GM12874 (cell line): Measurements from ENCODE around the gene AP1M1.

ENCODE experiments used
- TF ChIP-seq, protein P1 (sequence below): IDR thresholded peaks from 2 replicates; pipeline ENCODE4 v1.5.1; 2011; ENCODE audit warnings: low read depth, mild to moderate bottlenecking, control low read depth, low read length, moderate library complexity; ENCODE audit not compliant: insufficient read depth

The AP1M1 gene

DNA sequence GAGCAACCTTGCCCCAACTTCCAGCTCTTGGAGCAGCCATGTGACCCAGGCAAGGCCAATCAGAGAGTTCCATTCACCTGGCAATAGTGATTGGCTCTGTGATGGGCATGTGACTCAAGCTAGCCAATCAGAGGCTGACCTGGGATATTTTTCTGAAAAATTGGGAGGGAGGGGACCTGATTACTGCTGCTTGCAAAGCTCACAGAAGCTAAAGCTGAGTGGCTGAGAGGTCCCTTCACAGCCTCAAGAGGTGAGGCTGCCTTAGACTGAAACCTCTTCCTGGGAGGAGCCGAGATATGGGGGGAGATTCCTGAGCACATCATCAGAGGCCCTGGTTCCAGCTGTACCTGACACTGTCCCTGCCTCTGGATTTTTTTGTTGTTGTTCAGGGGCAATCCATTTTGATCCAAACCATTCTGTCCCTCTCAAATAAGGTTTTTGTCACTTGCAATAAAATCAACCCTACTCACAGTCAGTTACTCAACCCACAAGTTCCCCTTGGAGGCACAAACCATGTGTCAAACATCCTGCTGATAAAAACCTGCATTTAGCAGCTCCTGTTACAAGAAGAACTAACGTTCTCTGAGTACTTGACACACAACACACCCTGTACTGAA is 29.1 kb upstream of the AP1M1 start:
- TF ChIP-seq, protein P1, sequence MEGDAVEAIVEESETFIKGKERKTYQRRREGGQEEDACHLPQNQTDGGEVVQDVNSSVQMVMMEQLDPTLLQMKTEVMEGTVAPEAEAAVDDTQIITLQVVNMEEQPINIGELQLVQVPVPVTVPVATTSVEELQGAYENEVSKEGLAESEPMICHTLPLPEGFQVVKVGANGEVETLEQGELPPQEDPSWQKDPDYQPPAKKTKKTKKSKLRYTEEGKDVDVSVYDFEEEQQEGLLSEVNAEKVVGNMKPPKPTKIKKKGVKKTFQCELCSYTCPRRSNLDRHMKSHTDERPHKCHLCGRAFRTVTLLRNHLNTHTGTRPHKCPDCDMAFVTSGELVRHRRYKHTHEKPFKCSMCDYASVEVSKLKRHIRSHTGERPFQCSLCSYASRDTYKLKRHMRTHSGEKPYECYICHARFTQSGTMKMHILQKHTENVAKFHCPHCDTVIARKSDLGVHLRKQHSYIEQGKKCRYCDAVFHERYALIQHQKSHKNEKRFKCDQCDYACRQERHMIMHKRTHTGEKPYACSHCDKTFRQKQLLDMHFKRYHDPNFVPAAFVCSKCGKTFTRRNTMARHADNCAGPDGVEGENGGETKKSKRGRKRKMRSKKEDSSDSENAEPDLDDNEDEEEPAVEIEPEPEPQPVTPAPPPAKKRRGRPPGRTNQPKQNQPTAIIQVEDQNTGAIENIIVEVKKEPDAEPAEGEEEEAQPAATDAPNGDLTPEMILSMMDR: no peak

DNA sequence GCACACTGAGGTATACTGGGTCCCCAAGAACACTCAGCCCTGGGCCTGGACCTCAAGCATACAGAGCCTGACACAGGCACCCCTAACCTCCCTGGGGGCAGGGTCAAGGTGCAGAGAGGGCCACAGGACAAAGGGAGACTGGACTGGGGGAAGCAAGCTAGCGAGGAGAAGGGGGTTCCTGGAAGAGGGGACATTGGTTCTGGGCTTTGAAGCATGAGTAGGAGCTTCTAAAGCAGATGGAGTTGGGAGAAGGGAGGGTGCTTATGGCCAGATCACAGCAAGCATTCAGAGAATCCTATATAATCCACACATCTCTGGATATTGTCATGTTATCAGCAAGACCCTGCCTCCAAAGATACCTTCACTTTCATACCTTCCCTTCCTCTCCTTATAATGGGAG is 27.6 kb upstream of the AP1M1 start:
- TF ChIP-seq, protein P1: no peak

DNA sequence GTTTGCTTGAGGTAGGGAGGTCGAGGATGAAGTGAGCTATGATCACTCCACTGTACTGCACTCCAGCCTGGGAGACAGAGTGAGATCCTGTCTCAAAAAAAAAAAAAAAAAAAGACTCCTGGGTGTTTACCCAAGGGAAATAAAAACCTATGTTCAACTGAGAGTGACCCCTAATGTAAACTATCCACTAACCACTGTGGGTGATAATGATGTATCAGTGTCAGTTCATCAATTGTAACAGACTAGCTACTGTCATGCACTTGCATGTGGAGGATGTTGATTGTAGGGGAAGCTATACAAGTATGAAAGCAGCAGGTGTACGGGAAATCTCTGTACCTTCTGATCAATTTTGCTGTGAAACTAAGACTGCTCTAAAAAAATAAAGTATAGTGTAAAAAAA is 21.8 kb upstream of the AP1M1 start:
- TF ChIP-seq, protein P1: no peak

DNA sequence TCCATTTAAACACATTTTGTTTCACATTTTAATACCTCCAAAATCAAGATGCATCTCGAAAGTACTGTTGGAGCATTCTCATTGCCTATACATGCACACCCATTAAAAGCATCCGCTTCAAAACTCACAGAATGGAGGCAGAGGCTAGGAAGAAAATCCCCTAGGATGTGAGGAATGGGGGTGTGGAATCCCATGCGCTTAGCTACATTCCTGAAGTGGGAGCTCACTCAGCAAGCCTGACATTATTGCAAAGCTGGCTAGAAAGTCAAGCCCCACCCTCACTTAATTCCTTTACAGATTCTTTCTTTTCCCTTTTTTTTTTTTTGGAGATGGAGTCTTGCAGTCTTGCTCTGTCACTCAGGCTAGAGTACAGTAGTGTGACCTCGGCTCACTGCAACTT is 17.1 kb upstream of the AP1M1 start:
- TF ChIP-seq, protein P1: no peak

DNA sequence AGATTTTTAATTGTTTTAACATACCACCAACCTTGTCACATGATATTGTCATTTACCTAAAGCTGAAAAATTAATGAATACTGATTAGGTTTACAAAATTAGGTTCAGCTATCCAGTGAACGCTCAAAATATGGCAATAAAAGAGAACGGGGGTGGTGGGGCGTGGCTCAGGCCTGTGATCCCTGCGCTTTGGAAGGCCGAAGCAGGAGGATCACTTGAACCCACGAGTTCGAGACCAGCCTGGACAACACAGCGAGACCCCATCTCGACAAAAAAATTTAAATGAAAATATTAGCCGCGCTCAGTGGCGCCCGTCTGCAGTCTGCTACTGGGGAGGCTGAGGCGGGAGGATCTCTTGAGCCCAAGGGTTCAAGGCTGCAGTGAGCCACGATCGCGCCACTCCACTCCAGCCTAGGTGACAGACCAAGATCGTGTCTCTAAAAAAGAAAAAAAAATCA is 13.0 kb upstream of the AP1M1 start:
- TF ChIP-seq, protein P1: no peak

DNA sequence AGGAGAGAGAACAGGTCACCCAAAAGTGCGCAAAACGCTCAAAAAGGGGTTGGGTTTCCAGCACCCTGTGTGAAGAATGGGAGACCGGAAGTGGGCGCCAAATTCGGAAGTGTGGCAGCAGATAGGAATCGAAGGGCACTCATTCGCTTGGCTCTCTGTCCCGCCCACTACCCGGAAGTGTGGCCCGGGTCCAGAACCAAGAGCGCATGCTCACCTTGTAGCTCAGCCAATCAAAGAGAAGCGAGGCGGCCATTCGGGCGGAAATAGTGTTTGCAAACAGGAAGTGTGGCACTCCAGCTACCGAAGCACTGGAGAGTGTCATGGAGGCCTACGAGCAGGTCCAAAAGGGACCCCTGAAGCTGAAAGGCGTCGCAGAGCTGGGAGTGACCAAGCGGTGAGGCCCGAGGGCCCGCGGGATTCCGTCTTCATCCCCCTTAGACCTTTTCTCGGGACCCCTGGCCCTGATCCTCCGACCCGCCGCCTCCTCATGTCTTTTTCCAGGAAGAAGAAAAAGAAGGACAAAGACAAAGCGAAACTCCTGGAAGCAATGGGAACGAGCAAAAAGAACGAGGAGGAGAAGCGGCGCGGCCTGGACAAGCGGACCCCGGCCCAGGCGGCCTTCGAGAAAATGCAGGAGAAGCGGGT is 12.5 kb upstream of the AP1M1 start, which contains the start of gene FAM32A:
Gene FAM32A, plus strand, starts transcription at position 288 of the 645 bp plus-strand sequence. Its CDS starts 33 bp downstream, at position 321.
- TF ChIP-seq, protein P1: no peak

DNA sequence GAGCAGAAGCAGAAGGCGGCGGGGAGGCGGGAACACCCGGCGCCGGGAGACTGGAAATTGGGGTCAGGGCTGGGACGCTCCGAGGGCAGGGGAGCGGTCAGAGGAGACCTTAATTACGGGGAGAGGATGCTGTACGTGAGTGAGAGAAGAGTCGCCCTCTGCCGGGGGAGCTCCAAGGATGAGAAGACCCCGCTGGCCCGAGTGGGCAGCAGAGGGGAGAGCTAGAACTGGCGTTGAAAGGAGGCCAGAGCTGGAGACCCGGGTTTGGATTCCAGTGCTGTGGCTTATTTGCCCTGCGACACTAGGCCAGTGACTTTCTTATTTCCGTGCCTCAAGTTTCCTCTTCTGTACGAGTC is 12.0 kb upstream of the AP1M1 start:
- TF ChIP-seq, protein P1: peak; percentile 54
